DLD1 (cell line): ENCODE measurements around the gene DDX54.
"Not testable (repeated sequence)": the region's sequence is repeated elsewhere in the genome, so short reads cannot be mapped to it uniquely, and the experiment has no call there.

Experiments
- in situ Hi-C: cut with HindIII; loops from 2 replicates; pipeline ENCODE4 v1.10.0; 2017; ENCODE audit warnings: low sequenced_read_pairs

Gene DDX54

GRCh38 chr12:113221181-113221996, 36.1 kb upstream of the DDX54 start, which contains the start of gene TPCN1:
Gene TPCN1, plus strand, starts transcription at chr12:113221464. Its CDS starts 5,389 bp downstream, at chr12:113226853.
- in situ Hi-C loops, result no loop called here

DNA sequence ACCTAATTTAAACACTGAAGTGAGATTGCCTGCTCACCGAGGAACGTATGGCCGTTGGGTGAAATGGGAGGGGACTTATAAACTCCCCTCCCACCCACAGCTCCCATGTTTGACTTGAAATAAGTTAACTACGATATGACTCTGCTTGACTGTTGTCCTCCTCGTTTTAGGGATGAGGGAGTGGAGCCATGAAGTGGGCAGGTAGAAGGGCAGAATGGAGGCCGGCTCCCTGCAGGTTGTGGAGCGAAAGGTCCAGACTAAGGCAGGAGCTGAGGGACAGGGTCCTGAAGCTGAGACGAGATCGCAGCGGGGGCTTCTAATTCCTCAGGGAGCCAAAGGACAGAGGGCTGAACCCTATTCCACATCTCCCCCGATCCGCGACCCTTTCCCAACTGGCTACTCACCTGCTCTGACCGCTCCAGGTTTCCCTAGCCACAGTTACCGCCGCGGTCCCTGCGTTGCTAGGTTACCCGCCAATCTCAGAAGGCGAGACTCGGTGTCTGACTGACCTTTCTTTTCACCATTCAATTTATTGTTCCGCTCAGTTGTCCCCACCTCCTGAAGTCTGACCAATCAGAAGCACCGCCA, 35.4 kb upstream of the DDX54 start:
- in situ Hi-C loops, result no loop called here

DNA sequence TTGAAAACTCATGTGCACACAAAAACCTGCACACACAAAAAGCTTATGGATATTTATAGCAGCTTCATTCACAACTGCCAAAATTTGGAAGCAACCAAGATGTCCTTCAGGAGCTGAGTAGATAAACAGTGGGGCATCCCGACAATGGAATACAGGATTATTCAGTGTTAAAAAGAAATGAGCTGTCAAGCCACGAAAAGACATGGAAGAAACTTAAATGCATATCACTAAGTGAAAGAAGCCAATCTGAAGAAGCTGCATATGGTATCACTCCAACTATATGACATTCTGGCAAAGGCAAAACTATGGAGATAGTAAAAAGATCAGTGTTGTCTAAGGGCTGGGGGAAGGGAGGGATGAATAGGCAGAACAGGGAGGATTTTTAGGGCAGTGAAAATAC, 30.7 kb upstream of the DDX54 start:
- in situ Hi-C loops, result no loop called here

DNA sequence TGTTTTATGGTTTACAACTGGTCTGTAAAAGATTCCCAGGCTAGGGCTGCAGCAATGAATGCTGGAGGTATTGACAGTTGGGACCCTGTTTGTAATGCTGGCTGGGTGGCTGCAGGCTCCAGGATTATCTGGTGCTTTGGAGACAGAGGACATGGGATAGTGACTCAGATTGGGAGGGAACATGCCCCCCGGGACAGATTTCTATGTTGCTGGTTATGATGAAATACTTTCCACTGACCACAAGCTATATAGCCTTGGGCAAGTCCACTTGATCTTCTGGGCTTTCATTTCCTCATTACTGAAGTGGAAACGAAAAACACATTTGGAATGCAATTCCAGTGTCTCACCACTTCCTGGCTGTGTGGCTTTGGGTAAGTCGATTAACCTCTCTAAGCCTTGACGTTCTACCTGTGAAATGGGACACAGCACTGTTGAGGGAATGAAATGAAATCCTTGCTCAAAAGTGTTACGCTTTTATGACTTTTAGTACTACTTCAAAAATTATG, 29.7 kb upstream of the DDX54 start:
- in situ Hi-C loops, result no loop called here

GRCh38 chr12:113211160-113211559, 25.9 kb upstream of the DDX54 start:
- in situ Hi-C loops, result no loop called here

DNA sequence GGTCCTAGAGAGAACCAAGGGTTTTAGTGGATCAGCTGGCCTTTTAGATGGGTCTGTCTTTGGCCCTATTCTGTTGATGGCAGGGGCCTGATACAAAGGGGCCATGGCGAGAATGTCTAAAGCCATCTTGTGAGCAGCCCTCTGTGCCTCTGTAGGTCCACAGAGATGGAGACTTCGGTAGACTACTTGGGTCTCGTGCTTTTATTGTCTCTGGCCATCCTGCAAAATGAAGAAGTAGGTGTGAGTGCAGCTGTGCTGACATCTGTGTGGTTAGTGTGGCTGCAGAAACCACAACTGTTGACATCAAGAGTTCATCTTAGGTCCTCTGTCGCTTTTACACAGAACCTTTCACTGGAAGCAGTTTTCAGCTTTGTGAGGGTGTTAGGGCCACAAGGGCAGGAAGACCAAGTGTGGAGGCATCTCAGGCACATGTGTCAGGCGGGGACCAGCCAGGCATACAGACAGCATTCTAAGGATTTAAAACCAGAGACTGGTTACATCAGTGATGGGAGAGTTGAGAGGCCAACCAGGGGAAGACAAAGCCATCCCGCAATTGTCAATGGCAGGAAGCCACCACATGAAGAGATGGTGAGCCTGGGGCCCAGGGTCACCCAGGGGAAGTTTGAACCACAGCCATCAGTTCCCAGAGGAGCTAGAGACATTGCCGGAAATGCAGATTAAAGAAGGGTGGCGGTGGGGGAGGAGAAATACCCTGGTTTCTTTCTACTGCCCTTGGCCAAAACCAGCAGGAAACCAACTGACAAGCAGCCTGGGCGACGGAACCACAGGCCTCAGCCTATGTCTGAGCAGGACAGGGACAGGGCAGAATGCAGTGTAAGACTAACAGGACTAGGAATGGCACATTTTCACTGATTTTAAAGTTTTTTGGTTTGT, 23.0 kb upstream of the DDX54 start:
- in situ Hi-C loops, result no loop called here

DNA sequence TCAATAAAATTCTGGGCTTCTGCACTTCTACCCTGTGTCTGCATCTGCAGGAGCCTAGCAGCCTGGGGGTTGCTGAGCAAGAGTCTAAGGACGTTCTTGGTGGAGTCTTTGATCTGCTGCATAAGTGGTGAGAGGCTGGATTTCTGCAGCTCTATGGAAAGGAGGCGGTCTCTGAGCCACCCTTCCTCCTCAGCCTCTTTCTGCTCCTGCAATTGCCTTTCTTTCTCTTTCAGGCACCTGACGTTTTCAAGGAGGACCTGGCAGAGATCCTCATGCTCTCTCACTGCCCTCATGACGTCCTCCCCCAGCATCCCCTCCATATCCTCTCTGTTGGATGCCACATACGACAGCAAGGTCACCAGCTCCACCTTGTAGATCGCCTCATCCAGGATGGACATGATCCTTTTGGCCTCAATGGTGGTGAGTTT, 22.3 kb upstream of the DDX54 start:
- in situ Hi-C loops, result no loop called here

- in situ Hi-C loops, result not testable (repeated sequence)
Measured at GRCh38 chr12:113206802-113207201, 21.5 kb upstream of the DDX54 start.

- in situ Hi-C loops, result no loop called here
Measured at GRCh38 chr12:113204804-113205203, 19.5 kb upstream of the DDX54 start.

DNA sequence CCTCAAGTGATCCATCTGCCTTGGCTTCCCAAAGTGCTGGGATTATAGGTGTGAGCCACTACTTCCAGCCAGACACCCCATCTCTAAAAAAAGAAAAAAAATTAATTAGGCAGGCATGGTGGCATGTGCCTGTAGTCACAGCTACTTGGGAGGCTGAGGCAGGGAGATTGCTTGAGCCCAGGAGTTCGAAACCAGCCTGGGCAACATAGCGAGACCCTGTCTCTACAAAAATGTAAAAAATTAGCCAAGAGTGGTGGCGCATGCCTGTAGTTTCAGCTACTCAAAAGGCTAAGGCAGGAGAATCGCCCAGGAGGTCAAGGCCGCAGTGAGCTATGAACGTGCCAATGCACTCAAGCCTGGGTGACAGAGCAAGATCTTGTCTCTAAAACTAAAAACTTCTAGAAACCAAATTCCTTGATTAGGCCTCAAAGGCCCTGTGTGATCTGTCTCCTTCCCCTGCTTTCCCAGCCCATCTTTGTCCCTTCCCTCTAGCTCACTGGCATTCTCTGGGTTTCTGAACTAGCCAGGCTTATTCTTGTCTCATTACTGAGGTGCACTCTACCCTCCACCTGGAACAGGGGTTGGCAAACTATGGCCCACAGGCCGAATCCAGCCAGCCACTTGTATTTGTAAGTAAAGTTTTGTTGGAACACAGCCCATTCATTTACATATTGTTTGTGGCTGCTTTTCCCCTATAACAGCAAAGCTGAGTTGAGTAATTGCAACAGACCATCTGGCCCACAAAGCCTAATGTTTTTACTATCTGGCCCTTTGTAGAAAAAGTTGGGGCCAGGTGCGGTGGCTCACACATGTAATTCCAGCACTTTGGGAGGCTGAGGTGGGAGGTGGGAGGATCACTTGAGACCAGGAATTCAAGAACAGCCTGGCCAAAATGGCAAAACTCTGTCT, 18.8 kb upstream of the DDX54 start:
- in situ Hi-C loops, result no loop called here

DNA sequence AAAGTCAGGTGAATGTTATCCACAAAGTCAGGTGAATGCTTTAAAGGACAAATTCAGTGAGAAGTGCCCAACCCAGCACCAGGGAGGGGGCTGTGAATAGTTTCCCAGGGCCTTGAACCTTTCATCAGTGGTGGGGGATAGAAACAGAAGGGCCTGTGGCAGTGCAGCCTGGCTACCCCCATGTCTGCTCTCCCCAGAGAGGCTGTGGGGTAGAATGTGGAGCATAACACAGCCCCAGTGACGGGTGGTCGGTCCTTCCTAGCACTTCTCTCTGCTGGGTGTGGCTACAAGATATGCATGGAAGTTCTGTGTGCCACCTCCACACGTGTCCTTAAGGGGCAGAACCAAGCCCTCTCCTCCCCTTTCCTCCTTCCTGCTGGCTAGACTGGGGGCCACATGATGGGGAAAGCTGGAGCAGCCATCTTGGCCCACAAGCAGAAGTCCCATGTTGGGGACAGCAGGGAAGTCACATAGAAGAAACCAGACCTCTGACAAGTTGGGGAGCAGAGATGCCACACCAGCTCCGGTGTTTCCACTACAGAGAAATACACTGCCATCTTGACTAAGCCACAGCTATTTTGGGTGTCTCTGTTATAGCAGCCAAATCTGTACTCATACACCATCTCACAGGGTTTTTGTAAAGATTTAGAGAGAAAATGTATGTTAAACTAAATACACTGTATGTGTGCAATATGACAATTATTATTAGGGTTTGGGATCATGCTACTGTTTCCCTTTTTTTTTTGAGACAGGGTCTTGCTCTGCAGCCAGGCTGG, 17.2 kb upstream of the DDX54 start:
- in situ Hi-C loops, result no loop called here

DNA sequence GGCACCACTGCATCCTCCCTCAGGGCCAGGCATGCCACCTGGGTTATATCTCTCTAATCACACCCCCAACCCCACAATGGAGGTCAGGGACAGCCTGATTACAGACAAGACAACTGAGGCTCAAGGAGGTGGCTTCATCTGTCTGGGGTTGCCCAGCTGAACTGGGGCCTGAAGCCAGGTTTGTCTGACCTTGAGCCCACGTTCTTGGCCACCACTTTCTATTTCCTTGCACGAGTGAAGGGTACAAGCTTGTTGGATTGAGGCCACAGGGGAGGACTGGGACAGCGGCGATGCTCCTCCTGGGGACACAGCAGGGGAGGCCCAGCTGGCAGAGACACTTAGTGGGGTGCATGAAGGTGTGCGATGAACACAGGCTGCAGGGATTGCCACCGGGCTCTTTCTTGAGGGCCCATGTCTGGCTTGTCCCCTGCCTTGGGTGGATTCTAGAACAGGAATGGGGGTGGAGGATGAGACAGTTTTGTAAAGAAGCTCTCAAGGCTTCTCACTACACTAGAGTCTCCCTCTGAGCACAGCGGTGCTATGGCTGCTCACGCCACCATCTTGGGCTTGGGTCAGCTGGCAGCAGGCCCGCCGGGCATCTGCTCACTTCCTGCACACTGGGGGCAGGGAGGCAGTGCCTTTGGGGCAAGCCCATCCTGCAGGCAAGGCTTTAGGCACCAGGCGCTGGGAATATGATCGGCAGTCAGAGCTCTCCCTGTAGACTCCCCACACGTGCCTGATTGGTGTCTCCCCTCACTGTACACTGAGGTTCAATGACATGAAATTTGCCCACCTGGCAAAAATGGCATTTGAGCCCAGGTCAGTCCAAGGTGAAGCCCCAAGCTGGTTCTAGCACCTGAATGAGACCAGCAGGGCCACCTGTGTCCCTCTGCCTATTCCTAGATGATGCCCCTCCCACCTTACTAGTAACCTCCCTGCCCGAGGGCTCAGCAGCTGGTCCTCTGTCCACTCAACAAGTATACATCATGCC, 16.2 kb upstream of the DDX54 start:
- in situ Hi-C loops, result no loop called here

DNA sequence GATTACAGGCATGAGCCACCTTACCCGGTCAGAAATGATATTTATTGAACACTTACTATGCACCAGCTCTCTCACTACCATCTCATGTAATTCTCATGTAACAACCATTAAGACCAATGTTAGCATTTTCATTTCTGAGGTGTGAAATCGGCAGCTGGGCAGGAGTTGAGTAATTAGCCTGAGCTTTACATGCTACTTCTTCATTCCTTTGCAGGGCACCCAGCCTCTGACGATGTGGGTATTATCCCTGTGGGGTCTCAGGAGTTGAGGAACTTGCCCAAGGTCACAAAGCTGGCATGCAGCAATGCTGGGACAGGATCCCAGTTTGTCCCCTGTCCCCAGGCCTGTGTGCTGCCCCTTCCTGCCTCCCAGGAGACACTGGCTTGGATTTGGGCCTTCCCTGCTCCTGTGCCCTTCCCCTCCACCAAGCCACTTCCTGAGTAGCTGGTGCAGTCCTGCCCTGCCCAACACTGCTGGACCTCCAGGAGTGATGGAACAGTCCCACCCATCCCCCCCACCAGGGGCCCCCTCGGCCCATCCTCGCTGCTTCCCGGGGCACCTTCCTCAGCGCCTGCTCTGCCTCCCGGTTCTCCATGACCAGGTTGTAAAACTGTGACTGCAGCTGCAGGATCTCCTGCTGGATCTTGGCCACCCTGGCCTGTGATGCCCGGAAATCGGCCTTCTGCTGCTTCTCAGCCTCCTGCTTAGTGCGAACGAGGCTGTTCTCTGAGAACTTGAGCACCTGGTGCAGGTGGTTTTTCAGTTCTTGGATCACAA, 14.9 kb upstream of the DDX54 start:
- in situ Hi-C loops, result no loop called here

- in situ Hi-C loops, result no loop called here
Measured at GRCh38 chr12:113198296-113198695, 13.0 kb upstream of the DDX54 start.

DNA sequence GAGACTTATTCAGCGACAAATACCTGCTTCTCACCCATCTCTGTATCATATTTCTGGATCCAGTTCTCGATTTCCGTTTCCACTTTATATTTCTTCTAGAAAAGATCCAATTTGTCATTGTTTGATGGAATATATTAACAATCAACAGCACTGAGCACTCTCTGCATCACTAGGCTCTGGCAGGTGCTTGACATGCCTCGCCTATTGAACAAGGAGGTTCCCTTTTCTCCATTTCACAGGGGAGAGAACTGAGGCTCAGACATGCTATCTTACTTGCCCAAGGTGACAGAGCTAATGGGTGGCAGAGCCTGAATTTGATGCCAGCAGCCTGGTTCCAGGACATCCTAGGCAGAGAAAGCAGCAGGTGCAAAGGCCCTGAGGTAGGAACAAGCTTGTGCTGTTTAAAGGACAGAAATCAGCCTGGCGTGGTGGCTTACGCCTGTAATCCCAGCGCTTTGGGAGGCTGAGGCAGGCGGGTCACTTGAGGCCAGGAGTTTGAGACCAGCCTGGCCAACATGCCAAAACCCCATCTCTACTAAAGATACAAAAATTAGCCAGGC, 12.3 kb upstream of the DDX54 start:
- in situ Hi-C loops, result no loop called here

GRCh38 chr12:113196990-113197389, 11.7 kb upstream of the DDX54 start:
- in situ Hi-C loops, result no loop called here

DNA sequence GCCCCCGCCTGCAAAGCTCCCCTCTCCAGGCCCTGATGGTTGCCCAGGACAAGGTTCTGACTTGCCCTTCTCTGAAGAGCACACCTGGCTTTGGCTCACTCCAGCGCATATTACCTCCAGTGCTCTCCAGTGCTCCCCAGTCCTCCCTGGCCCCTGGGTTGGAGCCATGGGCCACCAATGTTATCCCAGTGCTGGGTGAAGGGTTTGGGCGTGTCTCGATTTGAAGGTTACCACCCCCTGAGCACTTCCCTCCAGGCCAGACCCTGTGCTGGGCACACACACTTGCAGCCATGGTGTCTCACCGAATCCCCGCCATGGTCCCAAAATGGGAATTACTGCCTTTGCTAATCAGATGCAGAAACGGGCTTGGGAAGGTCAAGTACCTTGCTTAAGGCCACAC, 11.3 kb upstream of the DDX54 start:
- in situ Hi-C loops, result no loop called here
